ENCODE data around the gene OR4B1.
A peak's percentile ranks its signal among the peaks of the same experiment; 100 is the strongest.
"Not testable (repeated sequence)": the region's sequence is repeated elsewhere in the genome, so short reads cannot be mapped to it uniquely, and the experiment has no call there.

OR4B1 gene, protein sequence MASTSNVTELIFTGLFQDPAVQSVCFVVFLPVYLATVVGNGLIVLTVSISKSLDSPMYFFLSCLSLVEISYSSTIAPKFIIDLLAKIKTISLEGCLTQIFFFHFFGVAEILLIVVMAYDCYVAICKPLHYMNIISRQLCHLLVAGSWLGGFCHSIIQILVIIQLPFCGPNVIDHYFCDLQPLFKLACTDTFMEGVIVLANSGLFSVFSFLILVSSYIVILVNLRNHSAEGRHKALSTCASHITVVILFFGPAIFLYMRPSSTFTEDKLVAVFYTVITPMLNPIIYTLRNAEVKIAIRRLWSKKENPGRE

DNA sequence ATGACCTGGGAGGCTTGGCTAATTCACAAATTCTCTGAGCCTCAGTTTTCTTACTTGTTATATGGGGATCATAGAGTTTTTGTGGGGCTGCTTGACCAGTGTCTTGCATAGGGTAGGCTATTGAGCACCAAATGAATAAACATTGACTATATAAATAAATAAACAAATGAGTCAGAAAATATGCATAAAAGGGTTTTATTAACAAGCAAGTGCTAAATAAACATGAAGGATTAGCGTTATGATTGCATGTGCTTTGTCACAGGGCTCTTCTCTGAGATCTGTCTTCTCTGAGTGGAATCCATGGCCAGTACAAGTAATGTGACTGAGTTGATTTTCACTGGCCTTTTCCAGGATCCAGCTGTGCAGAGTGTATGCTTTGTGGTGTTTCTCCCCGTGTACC lies at the start of gene OR4B1:
TSS of gene OR4B1 (plus strand) at position 301 of the 400 bp plus-strand sequence. CDS start at position 301, 0 bp downstream.
- no peak for DNase-seq

DNA sequence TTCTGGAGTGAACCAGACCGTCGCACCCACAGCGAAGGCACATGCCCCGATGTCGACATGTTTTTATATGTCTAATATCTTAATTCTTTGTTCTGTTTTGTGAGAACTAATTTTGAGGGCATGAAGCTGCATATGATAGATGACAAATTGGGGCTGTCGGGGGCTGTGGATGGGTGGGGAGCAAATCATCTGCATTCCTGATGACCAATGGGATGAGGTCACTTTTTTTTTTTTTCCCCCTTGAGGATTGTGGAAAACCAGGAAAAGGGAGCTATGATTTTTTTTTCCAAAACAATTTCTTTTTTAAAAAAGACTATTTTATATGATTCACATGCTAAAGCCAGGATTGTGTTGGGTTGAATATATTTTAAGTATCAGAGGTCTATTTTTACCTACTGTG lies 49.2 kb upstream of the OR4B1 start:
- DNase-seq, result no peak

DNA sequence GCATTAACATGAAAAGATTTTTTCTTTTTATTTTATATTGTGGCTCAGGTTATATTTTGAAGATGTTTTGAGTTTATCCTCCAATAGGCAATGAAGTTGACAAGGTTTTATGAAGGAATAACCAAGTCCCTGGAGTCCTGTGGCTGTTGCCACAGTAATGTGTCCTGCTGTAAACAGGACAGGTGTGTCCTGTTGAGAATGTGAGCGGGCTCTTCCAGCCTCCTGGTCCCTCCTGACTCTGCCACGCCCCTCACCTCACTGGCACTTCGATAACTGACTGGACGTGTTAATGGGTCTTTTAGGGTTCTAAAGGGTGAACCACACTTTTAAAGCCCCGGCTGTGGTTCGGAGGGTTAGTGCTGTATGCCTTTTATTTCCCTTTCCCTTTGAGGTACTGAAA lies 47.8 kb upstream of the OR4B1 start:
- DNase-seq, result no peak

DNA sequence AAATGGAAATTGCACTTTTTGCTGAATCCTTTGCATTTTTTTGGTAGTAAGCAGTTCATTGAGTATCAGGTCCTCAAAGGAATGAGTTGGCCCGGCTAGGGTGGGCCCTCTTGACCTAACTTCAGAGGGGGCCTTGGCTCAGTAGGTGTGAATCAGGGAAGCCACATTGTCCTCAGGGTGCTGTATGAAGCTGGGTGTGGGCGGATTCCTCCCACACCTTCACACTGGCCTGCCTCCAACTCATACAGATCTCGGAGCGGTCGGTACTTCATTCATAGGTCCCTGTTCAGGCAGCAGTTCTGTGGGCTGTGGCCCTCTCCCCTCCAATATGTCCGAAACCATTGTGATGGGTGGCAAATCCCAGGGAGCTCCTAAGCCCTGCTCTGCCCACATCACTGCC lies 47.4 kb upstream of the OR4B1 start:
- DNase-seq, result no peak

DNA sequence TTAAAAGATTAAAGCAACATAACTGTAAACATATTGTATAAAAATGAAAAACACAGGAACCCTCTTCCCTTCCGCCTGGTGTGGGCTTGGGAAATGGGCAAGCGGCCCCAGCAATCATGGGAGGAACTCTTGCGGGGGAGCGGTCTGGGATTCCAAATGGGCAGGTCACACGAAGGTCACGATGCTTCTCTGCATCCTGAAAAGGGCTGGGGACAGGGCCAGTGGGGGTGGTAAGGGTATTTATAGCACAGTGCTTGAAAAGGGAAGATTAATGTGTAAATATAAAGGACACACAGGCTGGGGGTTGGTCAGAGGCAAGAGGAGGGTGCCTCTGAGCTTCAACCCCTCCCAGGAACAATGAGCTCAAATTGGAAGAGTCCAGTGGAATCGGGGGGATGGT lies 46.9 kb upstream of the OR4B1 start:
- no peak for DNase-seq

DNA sequence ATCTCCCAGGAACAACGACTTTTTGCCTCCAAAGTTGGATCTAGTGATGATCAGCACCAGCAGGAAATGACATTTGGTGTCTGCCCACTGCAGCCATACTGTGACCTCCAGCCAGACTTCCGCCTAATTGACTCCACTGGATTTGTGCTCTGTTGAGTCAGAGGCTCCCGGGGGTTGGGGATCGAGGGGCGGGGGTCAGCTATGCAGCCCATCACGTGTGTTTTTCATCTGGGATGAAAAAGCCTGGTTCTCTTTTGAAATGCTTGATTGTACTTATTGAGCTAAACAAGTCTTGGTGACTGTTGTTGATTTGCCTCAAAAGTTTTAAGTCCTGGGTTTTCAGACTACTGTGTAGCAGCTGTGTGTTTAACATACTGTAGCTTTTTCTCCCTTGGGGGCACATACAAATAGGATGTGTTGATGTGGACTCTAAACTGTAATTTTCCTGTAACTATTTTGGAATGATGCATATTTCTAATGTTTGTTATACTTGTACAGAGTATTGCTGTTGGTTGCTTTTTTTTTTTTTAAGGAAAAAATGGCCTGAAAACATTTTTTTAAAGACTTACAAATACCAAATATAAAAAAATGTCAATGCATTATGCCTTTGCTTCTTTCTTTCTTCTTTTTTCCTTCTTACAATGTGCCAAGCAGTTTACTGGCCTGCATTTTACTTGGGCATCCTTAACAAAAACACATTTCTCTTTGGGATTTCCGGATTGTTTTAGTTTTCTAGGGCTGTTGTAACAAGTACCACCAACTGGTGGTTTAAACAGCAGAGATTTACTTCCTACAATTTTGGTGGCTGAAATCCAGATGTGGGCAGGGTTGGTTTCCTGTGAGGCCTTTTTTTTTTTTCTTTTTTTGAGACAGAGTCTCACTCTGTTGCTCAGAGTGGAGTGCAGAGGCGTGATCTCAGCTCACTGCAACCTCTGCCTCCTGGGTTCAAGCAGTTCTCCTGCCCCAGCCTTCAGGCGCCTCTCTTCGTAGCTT lies 46.1 kb upstream of the OR4B1 start:
- no peak for DNase-seq

DNA sequence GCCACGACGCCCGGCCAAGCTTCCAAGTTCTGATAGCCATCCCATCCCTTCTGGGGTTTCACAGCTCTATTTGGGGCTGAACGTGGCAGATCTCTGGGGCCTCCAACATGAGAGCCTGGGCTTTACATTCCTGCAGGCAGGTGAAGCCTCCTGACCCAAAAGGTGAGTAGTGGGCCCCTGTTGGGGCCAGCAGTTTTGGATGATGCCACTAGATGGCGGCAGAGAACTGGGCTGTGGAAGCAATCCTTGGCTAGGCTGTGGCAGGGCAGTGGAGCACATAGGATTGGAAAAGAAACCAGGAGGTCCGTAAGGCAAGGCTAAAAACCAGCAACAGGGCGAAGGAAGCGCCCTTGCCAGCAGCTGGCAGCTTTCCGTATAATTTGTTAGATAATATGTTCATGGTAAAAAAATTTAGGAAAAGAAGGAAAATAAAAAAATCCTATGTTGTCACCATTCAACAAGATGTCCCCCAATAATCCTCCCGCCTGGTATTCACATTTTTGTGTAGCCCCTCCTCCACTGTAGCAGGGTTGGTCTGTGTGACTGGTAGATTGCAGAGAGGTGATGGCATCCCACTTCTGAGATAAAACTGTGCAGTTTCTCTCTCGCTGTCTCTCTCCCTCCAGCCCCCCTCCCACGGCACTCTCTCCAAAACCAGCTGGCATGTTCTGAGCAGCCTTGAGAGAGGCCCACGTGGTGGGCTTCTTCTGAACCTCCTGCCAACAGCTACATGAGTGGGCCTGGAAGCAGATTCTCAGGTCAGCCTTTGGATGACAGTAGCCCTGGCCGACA lies 43.6 kb upstream of the OR4B1 start:
- peak; percentile 53 for DNase-seq

DNA sequence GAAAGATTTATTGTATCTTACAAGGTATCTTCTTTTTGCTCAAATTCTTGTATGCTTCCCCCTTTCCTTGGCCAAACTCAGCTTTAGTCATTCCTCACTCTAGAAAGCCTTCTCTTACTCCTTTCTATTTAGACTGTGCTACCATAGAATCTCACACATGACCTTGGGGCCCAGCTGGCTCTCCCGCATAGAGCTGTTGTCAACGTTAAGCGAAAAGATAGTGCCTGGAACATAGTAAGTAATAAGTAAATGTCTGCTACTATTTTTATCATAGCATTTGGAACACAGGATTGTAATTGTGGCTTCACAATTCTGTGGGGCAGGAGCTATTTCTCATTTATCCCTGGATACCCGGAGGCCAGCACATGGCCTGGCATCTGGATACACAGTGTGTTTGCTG lies 38.9 kb upstream of the OR4B1 start:
- DNase-seq, result no peak

DNA sequence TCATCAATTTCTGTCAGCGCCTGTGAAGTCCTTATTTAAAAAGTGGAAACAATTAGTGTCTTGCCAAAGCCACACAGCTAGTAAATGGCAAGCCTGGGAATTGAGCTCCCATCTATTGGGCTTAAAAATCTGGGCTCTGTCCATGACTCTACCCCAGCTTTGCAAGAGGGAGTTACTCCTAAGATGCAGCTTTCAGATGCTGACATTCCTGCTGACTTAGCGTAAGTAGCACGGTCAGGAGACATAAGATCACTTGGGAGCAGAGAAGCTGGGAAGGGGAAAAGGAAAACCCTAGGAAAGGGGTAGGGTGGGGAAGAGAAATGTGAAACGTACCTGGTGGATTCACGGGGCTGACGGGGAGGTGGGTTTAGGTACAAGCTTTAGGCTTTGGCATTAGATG lies 36.0 kb upstream of the OR4B1 start:
- DNase-seq, result no peak

DNA sequence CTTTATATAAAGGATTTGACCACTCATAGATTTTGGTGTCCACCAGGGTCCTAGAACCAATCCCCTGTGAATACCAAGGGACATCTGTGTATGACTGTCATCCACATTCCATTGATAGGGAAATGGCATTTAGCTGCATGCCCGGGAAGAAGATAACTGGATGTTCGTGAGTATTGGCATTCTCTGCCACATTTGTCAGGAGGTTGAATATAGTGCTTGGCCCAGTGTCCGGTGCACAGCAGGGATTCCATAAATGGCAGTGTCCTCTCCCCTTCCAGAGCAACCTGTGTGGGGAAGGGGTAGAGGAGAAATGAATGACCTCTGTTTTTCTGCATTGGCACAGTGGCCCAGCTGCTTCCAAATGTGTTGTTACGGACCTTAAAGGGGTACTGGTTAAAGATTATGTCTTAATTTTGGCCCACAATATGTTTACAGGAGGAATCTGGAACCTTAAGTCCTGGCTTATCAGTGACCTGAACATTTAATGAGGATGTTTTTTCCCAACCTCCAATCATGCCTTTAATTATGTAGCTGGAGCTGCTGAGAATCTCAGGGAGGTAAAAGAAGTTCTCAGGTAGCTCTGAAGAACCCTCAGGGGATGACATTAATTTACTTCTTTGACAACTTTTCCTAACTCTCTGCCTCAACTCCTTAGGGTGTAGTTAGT lies 33.6 kb upstream of the OR4B1 start:
- no peak for DNase-seq

DNA sequence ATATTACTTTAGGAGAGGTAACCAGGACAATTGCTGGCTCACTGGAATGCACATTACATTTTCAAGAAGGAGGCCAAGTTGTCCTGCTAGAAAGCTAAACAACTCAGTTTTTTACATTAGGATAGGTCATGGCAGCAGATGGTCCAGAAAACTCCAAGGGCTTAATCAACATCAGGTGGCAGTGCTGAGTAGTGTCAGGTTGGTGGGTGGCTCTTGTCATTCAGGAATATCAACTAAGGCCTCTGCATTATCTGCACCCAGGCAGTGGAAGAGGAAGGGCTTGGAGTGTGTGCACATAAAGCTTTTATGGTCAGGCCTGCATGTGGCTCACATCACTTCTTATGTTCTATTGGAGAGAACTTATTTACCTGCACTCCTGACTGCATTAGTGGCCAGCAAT lies 32.2 kb upstream of the OR4B1 start:
- no peak for DNase-seq

DNA sequence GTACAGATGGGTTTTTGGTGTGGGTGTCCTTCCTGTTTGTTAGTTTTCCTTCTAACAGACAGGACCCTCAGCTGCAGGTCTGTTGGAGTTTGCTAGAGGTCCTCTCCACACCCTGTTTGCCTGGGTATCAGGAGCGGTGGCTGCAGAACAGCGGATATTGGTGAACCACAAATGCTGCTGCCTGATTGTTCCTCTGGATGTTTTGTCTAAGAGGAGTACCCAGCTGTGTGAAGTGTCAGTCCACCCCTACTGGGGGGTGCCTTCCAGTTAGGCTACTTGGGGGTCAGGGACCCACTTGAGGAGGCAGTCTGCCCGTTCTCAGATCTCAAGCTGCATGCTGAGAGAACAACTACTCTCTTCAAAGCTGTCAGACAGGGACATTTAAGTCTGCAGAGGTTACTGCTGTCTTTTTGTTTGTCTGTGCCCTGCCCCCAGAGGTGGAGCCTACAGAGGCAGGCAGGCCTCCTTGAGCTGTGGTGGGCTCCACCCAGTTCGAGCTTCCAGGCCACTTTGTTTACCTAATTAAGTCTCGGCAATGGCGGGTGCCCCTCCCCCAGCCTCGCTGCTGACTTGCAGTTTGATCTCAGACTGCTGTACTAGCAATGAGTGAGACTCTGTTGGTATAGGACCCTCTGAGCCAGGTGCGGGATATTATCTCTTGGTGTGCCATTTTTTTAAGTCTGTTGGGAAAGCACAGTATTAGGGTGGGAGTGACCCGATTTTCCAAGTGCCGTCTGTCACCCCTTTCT lies 25.5 kb upstream of the OR4B1 start:
- DNase-seq, result not testable (repeated sequence)

DNA sequence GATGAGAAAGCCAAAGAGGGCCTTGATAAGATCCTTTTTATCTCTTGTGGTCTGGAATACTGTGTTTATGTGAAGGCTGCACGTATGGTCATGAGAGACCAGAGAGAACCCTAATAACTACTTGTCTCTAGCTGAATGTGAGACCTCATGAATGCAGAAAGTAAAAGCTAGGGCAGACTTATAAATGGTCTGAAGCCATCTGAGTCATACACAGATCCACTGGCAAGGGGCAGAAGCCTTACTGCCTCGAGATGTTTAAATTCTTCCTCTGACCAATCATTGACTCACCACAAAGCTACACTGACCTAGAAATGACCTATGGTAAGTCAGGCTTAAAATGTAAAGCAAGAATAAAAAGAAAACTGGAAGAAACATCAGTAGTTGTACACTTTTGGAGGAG lies 22.7 kb upstream of the OR4B1 start:
- no peak for DNase-seq

DNA sequence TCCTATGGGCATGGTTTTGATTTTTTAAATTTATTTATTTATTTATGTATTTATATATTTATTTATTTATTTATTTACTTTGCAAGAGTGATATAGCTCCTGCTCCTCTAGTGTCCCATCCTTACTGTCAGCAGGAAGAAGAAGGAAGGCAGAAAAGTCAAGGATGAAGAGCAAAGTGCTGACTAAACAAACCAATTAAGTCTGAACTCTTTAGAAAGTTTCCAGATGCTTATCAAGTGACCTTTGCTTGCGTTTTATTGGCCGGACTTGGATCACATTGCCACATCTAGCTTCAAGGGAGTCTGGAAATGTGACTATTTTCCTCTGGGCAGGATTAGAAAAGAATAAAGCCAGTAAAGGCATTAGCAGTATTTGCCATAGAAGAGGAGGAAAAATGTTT lies 8.7 kb upstream of the OR4B1 start:
- no peak for DNase-seq

DNA sequence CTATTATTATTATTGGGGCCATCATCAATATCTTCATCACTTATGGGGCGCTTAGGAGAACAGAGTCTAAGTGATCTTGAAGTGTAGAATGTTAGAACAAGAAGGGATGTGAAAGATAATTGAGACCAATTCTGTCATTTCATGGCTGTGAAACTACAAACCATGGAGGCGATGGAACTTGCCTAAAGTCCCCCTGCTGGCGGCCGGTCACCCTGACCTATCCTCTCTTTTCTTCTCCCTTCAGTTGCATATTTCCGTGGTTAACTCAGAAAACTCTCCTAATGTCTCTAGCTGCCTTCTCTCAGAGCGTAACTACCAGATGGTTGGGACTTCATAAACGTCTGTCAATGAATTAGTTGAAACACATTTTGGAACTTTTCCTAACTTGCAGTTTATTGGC lies 6.6 kb upstream of the OR4B1 start:
- DNase-seq, result no peak

DNA sequence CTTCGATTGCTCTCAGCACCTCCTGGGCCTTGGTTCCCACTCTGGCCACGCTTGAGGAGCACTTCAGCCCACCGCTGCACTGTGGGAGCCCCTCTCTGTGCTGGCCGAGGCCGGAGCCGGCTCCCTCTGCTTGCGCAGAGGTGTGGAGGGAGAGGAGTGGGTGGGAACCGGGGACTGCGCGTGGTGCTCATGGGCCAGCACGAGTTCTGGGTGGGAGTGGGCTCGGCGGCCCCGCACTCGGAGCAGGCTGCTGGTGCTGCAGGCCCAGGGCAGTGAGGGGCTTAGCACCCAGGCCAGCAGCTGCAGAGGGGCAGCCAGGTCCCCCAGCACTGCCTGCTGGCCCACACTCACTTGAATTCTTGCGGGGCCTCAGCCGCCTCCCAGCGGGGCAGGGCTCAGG lies 12.2 kb downstream of the OR4B1 start:
- no peak for DNase-seq

DNA sequence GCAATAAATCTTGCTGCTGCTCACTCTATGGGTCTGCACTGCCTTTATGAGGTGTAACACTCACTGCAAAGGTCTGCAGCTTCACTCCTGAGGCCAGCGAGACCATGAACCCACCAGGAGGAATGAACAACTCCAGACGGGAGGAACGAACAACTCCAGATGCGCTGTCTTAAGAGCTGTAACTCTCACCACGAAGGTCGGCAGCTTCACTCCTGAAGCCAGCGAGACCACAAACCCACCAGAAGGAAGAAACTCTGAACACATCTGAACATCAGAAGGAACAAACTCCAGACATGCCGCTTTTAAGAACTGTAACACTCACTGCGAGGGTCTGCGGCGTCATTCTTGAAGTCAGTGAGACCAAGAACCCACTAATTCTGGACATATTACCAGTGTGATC lies 13.4 kb downstream of the OR4B1 start:
- DNase-seq, result not testable (repeated sequence)

DNA sequence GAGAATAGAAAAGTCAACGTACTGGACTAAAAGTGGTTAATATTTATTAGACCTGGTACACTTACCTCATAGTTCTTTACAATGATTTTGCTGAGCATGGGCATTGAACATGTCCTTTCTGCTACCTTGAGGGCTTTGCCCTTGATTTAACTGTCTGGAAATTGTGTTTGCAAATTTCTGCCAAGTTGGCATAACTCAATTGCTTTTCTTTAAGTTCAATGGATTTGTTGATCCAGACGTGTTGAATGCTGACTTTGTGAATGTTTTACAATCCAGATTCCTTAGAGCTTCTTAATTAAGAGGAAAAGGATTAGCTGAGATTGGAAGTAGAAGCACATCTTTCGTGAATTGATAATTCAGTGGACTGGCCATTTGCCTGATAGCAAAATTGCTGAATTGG lies 21.1 kb downstream of the OR4B1 start:
- DNase-seq, result no peak

DNA sequence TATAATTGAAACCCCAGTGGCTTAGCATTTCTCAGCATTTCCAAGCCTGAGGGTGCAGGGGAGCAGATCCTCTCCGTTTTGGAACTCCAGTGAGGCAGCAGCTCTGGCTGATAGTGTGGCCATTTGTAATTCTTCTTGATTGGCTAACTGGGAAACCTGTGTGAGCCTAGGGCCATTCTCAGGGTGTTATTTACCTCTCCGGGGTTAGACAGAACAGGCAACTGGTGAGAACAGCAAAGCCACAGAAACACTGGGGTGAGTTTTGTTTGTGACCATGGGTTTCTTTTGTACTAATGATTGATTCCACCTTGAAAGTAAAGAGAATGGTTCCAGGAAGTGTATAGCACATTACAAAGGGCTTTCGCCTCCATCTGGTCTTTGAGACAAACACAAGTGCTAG lies 25.9 kb downstream of the OR4B1 start:
- DNase-seq, result no peak

DNA sequence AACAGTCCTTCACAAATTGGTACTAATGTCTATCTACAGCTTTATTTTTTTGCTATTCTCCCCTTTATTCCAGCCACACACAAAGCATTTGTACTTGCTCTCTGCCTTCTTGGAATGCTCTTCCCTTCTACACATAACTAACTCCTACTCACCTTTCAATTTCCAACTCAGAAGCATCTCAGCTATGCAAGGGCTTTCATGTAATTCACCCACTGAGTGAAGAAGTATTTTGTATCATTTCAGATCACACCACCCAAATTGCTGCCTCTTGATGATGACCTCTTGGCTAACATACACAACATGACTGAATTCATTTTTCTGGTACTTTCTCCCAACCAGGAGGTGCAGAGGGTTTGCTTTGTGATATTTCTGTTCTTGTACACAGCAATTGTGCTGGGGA lies 28.2 kb downstream of the OR4B1 start, which contains the start of gene OR4X2:
TSS of gene OR4X2 (plus strand) at position 301 of the 400 bp plus-strand sequence. CDS start at position 301, 0 bp downstream.
- no peak for DNase-seq

DNA sequence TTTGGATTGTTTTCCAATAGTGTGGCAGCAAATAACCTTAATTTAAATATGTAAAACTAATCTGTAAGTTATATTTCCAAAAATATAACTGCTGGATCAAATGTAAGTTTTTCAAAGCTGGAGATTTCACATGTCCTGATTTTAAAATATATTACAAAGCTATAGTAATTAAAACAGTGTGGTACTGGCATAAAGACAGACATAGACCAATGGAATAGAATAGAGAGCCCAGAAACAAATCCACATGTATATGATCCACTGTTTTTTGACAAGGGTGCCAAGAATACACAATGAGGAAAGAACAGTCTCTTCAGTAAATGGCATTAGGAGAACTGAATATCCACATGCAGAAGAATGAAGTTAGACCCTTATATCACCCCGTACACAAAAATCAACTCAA lies 32.3 kb downstream of the OR4B1 start:
- no peak for DNase-seq

DNA sequence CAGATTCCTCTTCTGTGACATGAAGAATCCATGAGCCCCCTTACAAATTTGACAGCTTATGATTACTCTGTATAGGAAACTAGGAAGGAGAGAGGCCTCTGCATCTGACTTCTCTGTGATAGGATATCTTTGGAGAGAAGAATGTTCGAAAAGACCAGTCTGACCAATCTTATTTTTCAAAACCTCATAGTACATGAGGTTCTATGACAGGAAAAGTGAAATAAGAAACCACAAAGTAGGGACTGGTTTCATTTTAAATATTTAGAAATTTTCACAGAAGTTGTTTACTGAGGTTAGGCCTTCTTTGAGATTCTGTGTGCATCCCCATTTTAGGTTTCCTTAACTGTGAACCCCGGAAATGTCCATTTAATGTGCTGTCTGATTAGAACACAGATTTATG lies 45.0 kb downstream of the OR4B1 start:
- no peak for DNase-seq
